DOHH2 (cell line): Measurements from ENCODE around the gene KIF19.

Source experiments
- CTCF ChIP-seq: fragments of 200-600 bp; sonication (generic); IDR thresholded peaks from one replicate; pipeline ENCODE4 v1.5.1; 2014; ENCODE audit warnings: antibody characterized with exemption, mild to moderate bottlenecking, low read depth, low read length; ENCODE audit not compliant: poor library complexity, severe bottlenecking
- EZH2phosphoT487 ChIP-seq: fragments of 200-600 bp; sonication (generic); IDR thresholded peaks from 2 replicates; pipeline ENCODE4 v1.6.1; 2017; ENCODE audit warnings: borderline replicate concordance, mild to moderate bottlenecking, antibody characterized with exemption, low read length, moderate library complexity, mixed read lengths

DNA sequence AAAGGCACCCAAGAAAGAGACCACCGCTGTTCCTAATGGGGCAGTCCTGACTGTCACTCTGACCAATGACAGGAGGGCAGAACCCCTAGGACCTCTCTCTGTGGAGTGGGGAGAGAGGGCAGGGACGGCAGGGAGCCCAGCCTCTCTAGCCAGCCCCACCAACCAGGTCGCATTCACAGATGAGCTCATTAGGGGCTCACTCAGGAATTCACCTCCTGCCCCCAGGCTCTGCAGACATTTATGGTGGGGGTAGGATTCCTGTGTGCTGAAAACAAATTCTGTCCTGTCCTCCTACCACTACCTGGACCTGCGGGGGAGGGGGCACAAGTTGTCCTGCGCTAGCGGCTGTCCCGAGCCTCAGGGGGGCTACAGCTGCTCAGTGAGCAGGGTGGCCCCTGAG lies 78.2 kb downstream of the KIF19 start:
- TF ChIP-seq EZH2phosphoT487, result no peak
- no peak for TF ChIP-seq CTCF
